ENCODE measurements around the gene ORM2.

The ORM2 gene

DNA sequence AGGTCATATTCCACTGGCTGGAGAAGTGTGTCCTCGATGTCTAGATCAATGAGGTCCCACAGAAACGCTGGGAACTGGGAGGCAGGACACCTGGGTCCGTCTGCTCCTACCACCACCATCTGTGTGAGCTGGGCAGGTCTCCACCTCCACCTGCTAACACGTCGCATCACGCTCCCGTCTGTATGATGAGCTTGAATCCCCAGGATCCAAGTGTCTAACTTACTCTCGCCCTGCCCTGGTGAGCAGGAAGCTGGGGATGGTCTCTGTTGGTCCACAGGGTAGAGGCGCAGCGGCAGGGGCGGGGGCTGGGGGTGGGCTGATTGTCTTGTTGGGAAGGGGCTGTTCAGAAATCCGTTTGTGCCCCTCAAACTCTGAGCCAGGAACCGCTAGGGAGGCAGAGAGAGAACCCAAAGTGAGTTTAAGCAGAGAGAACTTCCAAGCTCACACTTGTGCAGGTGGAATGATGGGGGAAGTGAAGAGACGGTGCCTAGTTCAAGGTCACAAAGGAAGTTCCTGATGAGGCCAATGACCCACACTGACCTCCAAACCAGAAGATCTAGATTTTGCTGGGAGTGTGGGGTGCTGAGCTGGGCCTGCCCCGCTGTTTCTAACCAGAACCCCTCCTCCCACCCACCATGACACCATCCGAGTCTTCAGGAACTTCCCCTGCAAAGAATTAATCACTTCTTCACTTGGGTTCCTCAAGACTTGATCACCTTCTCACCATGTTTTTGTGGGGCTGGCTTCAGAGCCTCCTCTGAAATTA is 21.1 kb downstream of the ORM2 start:
- no peak for DNase-seq

DNA sequence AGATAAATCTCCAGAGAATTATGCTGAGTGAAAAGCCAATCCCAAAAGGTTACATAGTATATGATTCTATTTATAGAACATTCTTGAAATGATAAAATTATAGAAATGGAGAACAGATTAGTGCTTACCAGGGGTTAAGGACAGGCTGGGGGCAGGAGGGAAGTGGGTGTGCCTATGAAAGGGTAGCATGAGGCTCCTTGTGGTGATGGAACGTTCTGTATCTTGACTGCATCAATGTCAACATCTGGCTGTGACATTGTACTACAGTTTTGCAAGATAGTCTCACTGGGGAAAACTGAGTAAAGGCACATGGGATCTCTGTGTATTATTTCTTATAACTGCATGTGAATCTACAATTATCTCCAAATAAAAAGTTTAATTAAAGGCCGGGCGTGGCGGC is 22.3 kb downstream of the ORM2 start:
- DNase-seq: no peak

GRCh38 chr9:114355821-114356220 is 26.2 kb downstream of the ORM2 start:
- no peak for DNase-seq

GRCh38 chr9:114356792-114357191 is 27.1 kb downstream of the ORM2 start:
- no peak for DNase-seq

GRCh38 chr9:114357360-114357759 is 27.7 kb downstream of the ORM2 start:
- DNase-seq: no peak

GRCh38 chr9:114357911-114358328 is 28.3 kb downstream of the ORM2 start:
- no peak for DNase-seq

DNA sequence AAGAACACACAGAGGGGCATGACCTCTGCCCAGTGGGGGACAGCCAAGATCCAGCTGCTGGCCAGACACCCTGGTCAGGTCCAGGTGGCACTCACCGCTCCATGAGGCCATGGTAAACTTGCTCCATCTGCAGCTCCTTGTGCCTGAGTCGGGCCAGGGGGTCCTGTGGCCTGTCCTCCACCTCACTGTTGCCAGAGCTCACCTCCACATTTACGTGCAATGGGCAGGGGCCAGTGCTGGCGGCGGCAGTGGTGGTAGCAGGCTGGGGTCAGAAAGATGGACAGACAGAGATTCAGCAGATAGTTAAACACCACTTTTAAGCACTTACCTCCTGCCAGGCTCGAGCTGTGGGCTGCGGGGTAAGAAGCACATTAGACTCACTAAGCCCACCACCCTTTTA is 30.1 kb downstream of the ORM2 start:
- no peak for DNase-seq

DNA sequence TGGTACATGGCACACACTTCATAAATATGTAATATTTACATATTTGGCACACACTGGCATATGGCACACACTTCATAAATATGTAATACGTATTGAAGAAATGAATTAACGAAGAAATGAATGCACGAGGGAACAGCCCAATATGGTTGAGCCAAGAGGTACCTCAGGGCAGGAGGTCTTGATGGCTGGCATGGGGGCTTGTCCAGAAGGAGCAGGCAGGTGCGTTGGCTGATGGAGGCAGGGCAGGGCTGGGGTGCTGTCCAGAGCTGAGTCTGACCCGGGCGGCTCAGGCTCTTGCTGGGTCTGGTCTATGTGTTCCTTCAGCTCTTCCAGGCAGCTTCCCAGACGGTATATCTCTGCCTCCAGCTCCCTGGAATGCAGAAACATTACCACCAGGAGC is 31.9 kb downstream of the ORM2 start:
- no peak for DNase-seq

- no peak for DNase-seq
Measured at GRCh38 chr9:114362394-114362793, 32.7 kb downstream of the ORM2 start.

DNA sequence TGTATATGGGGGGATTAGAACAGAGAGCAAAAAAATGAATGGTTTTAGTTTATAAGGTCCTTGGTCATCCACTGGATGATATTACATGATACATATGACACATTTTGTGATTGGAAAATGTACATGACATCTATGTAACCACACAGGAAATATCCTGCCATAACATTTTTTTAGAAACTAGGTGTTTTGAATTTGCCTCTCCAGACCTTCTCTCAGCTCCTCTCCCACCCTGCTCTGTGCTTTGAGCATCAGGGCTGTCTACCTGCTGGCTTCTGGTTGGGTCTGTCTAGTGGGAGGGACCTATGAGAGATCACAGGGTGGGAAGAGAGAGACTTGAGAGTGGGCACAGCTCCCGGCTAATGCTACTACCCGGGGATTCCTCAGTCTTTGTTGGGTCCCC is 33.8 kb downstream of the ORM2 start:
- DNase-seq: no peak

DNA sequence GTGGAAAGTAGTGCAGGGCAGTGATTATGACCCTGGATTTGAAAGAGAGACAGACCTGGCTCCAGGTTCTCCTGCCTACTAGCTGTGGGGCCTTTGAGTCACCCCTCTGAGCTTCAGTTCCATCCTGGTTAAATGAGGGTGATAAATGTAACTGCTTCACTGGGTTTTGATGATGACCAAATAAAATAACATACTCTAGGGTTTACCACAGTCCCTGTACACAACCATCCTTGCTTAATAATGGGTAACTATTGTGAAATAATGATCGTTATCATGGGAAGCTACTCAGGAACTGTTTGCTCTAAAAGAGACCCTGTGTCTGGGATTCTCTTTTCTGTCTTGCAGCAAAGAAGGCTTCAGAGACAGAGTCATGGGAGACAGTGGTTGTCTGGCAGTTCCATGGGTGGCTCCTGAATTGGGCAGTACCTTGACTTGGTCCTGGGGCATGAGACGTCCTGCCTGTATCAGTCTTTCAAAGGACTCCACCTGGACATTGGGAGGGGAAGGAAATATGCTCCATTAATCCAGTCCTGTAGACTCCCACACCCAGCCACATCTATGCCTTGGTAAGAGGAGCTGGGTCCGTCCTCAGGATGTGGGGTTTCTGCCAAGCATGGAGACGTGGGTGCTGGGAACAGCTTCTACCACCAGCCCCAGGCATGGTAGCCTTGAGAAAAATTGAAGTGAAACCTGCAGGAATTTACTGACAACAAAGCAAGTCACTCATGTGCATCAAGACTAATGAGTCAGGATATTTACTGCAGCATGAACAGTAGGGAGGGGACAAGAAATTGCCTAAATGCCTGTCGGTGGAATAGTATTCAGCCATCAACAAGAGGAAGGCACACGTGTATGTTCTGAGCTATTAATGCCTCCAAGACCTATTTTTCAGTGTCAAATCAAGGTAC is 34.7 kb downstream of the ORM2 start:
- no peak for DNase-seq

GRCh38 chr9:114365194-114365593 is 35.5 kb downstream of the ORM2 start:
- DNase-seq: no peak

- no peak for DNase-seq
Measured at GRCh38 chr9:114366334-114367128, 36.9 kb downstream of the ORM2 start.

DNA sequence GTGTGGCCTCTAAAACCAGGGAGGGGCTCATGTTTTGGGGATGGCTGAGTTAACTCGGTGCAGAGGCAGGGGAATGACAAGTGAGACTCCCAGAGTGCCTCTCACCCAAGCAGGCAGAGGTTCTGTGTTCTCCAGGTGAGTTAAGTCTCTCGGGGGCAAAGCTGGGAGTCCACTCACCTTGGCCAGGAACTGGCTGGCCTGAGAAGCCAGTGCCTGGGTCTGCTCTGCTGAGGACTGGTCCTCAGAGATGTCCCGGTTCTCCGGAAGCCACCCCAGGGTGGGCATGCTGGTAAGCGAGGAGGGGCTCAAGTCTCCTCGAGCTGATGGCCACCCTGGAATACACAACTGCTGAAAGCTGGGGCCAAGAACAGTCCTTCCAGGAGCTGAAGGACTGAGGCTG is 37.7 kb downstream of the ORM2 start:
- DNase-seq: no peak

- DNase-seq: no peak
Measured at GRCh38 chr9:114367772-114368569, 38.3 kb downstream of the ORM2 start.

GRCh38 chr9:114369216-114370130 is 39.8 kb downstream of the ORM2 start:
- DNase-seq: no peak

DNA sequence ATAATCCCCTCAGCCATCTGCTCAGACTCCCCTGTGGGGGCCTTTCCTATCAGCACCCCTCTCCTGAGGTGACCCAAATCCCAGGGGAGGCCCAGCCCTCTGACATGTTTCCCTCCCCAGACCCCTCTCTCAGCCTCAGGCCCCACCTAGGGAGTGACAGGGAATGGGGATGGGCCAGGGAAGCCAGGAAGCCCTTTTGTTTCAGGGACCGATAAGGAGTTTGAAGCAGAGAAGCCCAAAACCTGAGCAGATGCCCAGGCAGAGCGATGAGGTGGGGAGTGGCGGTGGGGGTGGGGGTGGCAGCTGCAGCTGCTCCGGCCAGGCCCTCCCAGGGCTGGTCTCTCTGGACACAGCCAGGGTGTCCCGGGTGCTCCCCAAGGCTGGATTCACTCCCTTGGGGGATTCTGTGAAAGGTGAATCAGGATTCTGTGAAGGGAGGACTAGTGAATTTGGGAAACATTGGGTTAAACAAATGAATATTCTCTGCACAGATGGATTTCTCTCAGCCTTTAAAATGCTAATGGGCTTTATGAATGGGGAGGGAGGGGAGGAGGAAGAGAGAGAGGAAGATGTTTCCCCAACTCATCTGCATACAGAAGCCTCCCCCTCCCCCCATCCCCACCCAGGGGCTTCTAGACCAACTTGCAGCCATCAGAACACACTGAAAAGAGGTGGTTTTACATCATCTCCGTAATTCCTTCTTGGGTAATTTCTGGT is 40.7 kb downstream of the ORM2 start:
- no peak for DNase-seq

GRCh38 chr9:114370968-114371320 is 41.3 kb downstream of the ORM2 start:
- no peak for DNase-seq

DNA sequence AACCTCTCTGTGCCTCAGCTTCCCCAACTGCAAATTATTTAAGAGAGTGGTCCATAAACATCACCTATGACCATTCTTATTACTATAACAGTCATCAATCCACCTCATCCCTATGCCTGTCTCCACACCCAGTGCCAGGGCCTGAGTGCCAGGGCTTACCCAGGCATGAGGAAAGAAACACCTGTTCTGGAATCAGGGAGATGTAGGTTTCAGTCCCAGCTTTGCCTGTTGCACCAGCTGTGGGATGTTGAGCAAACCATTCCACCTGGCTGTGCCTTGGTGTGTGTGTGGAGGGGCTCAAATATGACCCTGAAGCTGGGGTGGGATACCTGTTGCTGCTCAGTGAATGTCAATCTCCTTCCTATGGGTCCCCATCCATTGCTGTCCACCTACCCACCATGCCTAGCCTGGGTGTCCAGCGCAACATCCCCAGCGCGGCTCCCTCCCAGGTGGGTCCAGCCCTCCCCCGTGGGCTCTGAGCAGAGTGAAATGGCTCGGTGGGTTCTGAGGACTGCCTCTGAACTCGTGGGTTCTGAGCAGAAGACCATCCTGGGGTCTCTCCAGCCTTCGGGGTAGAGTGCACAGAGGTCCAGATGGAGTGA is 41.8 kb downstream of the ORM2 start:
- no peak for DNase-seq

All from activated naive CD4-positive, alpha-beta T cell (primary cell).